Measurements from ENCODE around the gene LPCAT1. TPM values are rescaled to one million over a fixed set of nuclear protein-coding genes. Genes with fewer than 3 reads are reported as not detected.

Gene LPCAT1
- total RNA-seq, 2 donors from 2014 or later, result 17.1 to 27.3 TPM

DNA sequence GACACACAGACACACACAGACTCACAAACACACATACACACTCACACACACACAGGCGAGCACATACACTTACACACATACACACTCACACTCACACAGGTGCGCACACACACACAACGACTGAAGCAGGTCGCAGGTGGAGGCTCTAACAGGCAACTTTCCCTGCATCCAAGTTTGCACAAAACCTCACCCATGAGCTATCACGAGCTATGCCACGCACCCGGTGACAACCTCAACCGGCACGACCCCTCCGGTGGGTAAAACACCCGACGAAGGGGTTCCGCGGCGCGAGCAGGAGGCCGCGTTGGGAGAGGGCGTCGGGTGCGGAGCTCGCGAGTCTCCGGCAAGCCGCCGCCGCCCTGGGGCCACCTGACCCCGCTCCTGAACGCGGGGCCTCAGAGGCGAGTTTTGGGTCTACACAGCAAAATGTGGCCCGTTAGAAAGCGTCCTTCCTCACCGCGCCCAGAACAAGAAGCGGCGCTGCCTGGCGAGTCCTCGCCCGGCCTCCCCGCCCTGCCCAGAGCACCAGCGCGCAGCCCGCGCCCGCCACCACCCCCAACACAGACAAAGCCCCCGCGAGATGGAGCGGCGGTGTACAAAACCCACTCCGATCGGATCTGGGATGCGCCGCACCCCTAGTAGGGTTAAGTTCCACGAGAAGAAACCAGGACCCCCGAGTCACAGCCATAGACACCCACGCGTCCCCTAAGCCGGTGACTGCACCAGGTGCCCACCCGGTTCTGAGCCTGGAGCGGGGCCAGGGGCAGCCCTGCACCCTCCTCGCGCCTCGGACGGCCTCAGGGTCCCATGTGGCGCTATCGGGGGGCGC, 79.2 kb downstream of the LPCAT1 start:
- intact Hi-C loops (cut with DNase I), result no loop called here
- no peaks in the 10 kb centered on the region for H3K9me3 ChIP-seq
- H3K36me3 ChIP-seq, result no peaks in the 10 kb centered on the region
- H3K4me3 ChIP-seq, result no peak overlapping the region
- peaks cover 48% of the 10 kb centered on the region for H3K27me3 ChIP-seq
- H3K9ac ChIP-seq (ENCODE audit: low read depth in 2 of 2, low read length in 2 of 2), result no peak overlapping the region
- no peak overlapping the region for H3K27ac ChIP-seq
- DNase-seq, result no peak
- TF ChIP-seq, protein P1, sequence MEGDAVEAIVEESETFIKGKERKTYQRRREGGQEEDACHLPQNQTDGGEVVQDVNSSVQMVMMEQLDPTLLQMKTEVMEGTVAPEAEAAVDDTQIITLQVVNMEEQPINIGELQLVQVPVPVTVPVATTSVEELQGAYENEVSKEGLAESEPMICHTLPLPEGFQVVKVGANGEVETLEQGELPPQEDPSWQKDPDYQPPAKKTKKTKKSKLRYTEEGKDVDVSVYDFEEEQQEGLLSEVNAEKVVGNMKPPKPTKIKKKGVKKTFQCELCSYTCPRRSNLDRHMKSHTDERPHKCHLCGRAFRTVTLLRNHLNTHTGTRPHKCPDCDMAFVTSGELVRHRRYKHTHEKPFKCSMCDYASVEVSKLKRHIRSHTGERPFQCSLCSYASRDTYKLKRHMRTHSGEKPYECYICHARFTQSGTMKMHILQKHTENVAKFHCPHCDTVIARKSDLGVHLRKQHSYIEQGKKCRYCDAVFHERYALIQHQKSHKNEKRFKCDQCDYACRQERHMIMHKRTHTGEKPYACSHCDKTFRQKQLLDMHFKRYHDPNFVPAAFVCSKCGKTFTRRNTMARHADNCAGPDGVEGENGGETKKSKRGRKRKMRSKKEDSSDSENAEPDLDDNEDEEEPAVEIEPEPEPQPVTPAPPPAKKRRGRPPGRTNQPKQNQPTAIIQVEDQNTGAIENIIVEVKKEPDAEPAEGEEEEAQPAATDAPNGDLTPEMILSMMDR (IDR thresholded peaks at IDR 0.05), result no peak
- H3K4me1 ChIP-seq, result no peaks in the 10 kb centered on the region

DNA sequence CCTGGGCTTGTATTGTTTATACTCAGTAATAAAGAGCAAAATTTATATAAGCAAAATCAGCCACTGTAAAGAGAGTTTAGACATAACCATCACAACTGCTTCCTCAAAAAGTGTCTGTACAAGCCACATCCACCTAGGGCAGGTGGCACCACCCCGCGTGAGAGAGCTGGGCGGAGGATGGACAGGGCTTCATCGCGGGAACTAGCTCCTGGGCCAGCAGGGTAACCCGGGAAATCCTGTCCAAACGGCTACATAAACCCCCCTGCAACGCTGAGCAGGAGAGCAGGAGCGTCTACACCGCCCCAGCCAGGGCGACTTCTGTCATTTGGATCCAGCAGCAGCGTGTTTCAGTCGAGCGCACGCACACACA, 79.8 kb downstream of the LPCAT1 start:
- intact Hi-C loops (cut with DNase I), result no loop called here
- Histone ChIP-seq H3K4me3 (no peak overlapping the region), H3K9me3 (no peaks in the 10 kb centered on the region), H3K36me3 (no peaks in the 10 kb centered on the region), H3K27ac (no peak overlapping the region), H3K27me3 (peaks cover 48% of the 10 kb centered on the region), H3K9ac (ENCODE audit: low read depth in 2 of 2, low read length in 2 of 2) (no peak overlapping the region), H3K4me1 (no peaks in the 10 kb centered on the region)
- TF ChIP-seq, protein P1 (IDR thresholded peaks at IDR 0.05), result no peak
- no peak for DNase-seq

DNA sequence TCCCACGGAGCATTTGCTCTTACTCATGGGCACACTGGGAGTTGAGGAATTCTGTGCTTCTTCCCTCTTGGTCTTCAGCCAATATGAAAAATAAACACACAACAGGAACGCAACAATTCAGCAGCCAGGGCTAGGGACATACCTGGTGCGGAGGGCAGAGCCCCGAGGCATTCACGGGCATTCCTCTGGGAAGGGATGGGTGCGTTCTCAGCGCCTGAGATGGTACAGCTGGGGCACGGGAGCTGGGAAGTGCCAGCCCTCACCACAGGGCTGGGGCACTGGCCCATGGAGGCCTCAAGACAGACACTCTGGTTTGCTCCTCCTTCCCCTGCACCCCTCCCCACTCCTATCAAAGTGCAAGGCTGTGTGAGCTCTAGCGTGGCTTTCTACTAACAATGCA, 80.6 kb downstream of the LPCAT1 start:
- Histone ChIP-seq H3K4me3 (no peak overlapping the region), H3K9me3 (no peaks in the 10 kb centered on the region), H3K9ac (ENCODE audit: low read depth in 2 of 2, low read length in 2 of 2) (no peak overlapping the region), H3K27ac (no peak overlapping the region), H3K27me3 (peaks cover 48% of the 10 kb centered on the region), H3K4me1 (no peaks in the 10 kb centered on the region), H3K36me3 (no peaks in the 10 kb centered on the region)
- intact Hi-C loops (cut with DNase I), result no loop called here
- no peak for DNase-seq
- TF ChIP-seq, protein P1 (IDR thresholded peaks at IDR 0.05), result no peak

DNA sequence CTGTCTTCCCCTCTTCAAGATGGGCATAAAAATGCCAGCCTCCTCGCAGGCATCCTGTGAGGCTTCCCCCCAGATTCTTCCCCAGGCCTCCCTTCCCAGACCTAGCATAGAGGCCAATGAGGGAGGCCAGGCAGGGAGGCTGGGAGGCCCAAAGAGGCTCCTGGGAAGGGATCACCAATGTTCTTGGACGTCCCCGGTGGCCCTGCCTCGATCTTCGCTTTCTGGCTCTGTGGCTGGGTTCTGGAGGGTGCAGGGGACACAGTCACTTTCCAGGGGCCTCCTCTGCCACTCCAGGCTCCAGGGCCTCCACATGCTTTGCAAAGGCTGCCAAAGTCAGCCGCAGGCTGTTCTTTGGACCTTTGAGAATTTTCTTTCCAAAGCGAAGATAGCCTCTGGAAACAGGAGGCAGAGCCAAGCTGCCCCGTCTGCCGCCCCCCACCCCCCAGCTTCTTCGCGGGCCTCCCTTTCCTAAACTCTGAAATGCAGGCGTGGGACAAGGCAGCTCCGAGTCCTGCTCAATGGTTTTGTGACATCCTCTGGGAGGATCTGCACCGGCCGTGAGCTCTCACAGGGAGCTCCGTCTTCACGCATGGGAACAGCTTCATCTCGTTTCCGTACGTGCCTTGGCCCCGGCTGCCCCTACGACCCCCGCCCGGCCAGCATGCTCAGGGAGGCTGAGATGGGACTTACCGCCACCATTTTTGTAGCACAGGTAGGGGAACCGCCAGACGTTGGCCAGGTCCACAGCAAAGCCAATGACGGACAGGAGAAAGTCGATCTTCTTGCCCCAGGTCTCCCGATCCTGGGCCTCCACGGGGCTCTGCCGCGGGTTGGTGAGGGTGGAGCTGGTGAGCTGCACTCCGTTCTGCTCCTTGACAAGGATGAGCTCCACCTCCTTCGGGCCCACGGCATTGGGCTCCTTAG, 81.3 kb downstream of the LPCAT1 start:
- H3K9me3 ChIP-seq, result no peaks in the 10 kb centered on the region
- no peaks in the 10 kb centered on the region for H3K4me1 ChIP-seq
- TF ChIP-seq, protein P1 (IDR thresholded peaks at IDR 0.05), result no peak
- no peaks in the 10 kb centered on the region for H3K36me3 ChIP-seq
- H3K9ac ChIP-seq (ENCODE audit: low read depth in 2 of 2, low read length in 2 of 2), result no peak overlapping the region
- no peak overlapping the region for H3K27ac ChIP-seq
- DNase-seq, result no peak
- intact Hi-C loops (cut with DNase I), result no loop called here
- H3K4me3 ChIP-seq, result no peak overlapping the region
- peaks cover 46% of the 10 kb centered on the region for H3K27me3 ChIP-seq

DNA sequence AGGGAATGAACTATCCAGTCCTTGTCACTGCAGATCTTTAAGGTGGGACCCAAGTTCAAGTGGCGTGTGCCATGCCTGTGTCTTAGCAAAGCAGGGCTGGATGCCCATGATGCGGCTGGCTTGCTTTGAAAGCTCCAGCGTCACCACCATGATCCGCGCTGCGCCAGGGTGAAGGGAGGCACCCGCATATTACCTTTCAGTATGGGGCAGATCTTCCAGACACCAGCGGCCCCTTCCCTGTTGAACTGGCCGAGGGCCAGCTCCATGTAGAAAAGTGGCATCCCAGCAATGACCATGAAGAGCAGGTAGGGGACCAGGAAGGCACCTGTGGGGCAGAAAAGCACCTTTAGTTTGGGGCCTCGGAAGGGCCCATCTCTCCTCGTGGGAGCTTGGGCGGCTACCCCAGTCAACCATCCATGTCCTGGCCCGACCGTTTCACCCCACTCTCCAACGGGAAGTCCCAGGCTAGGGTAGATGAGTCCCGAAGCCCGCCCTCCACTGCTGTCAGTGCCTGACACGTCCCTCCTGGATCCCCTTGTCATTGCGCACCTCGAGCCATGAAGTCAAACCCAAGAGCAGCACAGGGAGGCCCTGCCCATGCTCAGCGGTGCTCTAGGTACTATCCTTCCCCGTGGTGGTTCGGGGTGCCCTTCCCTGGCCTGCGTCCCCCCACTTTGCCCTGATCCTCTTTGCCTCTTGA, 82.4 kb downstream of the LPCAT1 start:
- Histone ChIP-seq H3K9me3 (no peaks in the 10 kb centered on the region), H3K9ac (ENCODE audit: low read depth in 2 of 2, low read length in 2 of 2) (no peak overlapping the region), H3K27me3 (peaks cover 34% of the 10 kb centered on the region), H3K27ac (no peak overlapping the region), H3K4me1 (no peaks in the 10 kb centered on the region), H3K36me3 (no peaks in the 10 kb centered on the region), H3K4me3 (no peak overlapping the region)
- intact Hi-C loops (cut with DNase I), result no loop called here
- TF ChIP-seq, protein P1 (IDR thresholded peaks at IDR 0.05), result no peak
- no peak for DNase-seq
